ENCODE measurements around the gene C1orf105. TPM values are rescaled to one million over a fixed set of nuclear protein-coding genes. Genes with fewer than 3 reads are reported as not detected.

The C1orf105 gene
- total RNA-seq, 6 donors from 2014 or later = not detected

DNA sequence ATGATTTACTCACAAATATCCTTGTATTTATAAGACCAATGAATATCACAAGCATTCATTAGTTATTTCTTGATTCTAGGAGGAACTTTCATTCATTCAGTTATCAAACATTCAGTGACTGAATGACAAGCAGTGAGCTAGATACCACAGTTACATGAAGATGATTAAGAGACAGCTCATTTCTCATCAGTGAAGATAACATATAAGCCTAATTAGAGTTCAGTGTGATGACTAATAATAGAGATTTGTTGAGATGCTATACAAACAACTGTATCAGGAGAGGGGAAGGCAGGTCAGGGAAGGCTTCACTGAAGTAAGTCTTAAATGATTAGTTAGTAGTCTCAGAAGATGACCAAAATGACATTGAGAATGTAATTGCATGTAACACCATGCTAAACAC lies 14.6 kb upstream of the C1orf105 start:
- no peaks in the 10 kb centered on the region for H3K9me3 ChIP-seq
- H3K27me3 ChIP-seq = no peaks in the 10 kb centered on the region
- ATAC-seq (ENCODE audit: low FRiP score in 2 of 2) = no peak
- DNase-seq = no peak
- H3K4me3 ChIP-seq = no peak overlapping the region
- no peaks in the 10 kb centered on the region for H3K4me1 ChIP-seq
- no peaks in the 10 kb centered on the region for H3K36me3 ChIP-seq
- no peak overlapping the region for H3K27ac ChIP-seq
- TF ChIP-seq EP300 (IDR thresholded peaks at IDR 0.05) = no peak
- no peak for TF ChIP-seq POLR2A (IDR thresholded peaks at IDR 0.05)

GRCh38 chr1:172406968-172407367 lies 13.5 kb upstream of the C1orf105 start:
- TF ChIP-seq CTCF (IDR thresholded peaks at IDR 0.05) (no peak), POLR2A (IDR thresholded peaks at IDR 0.05) (no peak), POLR2AphosphoS5 (IDR thresholded peaks at IDR 0.05) (no peak), EP300 (IDR thresholded peaks at IDR 0.05) (no peak)
- 92% methylated on average over 1 of the region's 1 CpG for WGBS, 2 donors
- Histone ChIP-seq H3K9me3 (no peaks in the 10 kb centered on the region), H3K36me3 (no peaks in the 10 kb centered on the region), H3K27ac (no peak overlapping the region), H3K4me3 (no peak overlapping the region), H3K27me3 (no peaks in the 10 kb centered on the region), H3K4me1 (no peaks in the 10 kb centered on the region)
- ATAC-seq (ENCODE audit: low FRiP score in 2 of 2) (no peak), DNase-seq (no peak)

GRCh38 chr1:172408958-172409357 lies 11.5 kb upstream of the C1orf105 start:
- WGBS, 2 donors = 81 to 89% methylated on average over 1 of the region's 1 CpG
- TF ChIP-seq POLR2A (IDR thresholded peaks at IDR 0.05) = no peak
- Histone ChIP-seq H3K27ac (no peak overlapping the region), H3K27me3 (no peaks in the 10 kb centered on the region), H3K36me3 (no peaks in the 10 kb centered on the region), H3K4me3 (no peak overlapping the region), H3K9me3 (no peaks in the 10 kb centered on the region), H3K4me1 (no peaks in the 10 kb centered on the region)
- ATAC-seq (ENCODE audit: low FRiP score in 2 of 2) (peak in 1 of 2 donors; percentile 59), DNase-seq (no peak)

DNA sequence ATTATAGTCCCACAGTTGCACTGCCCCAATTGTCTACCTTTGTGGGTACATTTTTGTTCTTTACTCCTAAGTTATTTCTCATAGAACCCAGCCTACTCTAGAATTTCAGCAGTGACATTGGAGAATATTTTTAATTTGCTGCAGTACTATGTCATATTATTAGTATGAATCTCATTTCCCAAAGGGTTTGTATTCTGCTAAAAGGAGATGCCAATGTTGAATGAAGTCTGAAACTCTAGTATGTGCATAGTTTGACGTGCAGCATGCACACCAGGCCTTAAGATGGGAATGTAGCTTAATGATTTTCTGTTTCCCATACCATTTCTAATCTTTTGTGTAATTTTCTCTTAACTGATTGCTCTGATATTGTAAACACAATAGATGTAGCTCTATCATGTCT lies 10.5 kb upstream of the C1orf105 start:
- H3K4me3 ChIP-seq = no peak overlapping the region
- H3K36me3 ChIP-seq = no peaks in the 10 kb centered on the region
- TF ChIP-seq POLR2A (IDR thresholded peaks at IDR 0.05) (no peak), POLR2AphosphoS5 (IDR thresholded peaks at IDR 0.05) (no peak), CTCF (IDR thresholded peaks at IDR 0.05) (no peak), EP300 (IDR thresholded peaks at IDR 0.05) (no peak)
- H3K27ac ChIP-seq = no peak overlapping the region
- no peaks in the 10 kb centered on the region for H3K4me1 ChIP-seq
- ATAC-seq (ENCODE audit: low FRiP score in 2 of 2) = no peak
- no peaks in the 10 kb centered on the region for H3K9me3 ChIP-seq
- no peaks in the 10 kb centered on the region for H3K27me3 ChIP-seq
- DNase-seq = no peak
- WGBS, 2 donors = 85 to 94% methylated on average over 1 of the region's 1 CpG

DNA sequence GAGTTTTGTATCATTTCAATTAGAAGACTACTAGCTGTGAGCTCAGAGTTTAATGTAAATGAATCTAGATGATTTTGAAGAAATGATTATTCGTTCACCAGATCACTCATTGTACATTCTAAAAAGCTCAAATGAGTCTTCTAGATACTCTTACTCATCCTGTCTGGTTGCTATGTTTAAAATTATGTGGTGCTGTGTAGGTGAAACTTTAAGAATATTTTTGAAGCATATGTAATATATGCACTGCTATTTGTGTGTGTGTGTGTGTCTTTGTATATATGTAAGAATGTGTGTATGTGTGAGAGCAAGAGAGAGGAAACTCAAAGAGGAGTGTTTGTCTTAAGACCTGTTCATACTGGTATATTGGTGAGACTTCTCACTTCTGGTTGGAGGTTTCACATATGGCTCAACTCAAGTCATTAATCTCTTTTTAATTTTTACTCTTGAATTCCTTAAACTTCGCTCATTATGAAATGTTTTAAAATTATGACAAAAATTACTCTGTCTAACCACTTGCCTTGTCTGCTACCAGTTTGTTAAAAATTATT lies 8.6 kb upstream of the C1orf105 start:
- ATAC-seq (ENCODE audit: low FRiP score in 2 of 2) (no peak), DNase-seq (no peak)
- no peaks in the 10 kb centered on the region for H3K4me1 ChIP-seq
- TF ChIP-seq CTCF (IDR thresholded peaks at IDR 0.05) = no peak
- no peak for TF ChIP-seq POLR2A (IDR thresholded peaks at IDR 0.05)
- no peak for TF ChIP-seq EP300 (IDR thresholded peaks at IDR 0.05)
- no peak for TF ChIP-seq POLR2AphosphoS5 (IDR thresholded peaks at IDR 0.05)
- no peaks in the 10 kb centered on the region for H3K27me3 ChIP-seq
- WGBS, 2 donors = 91 to 96% methylated on average over 2 of the region's 2 CpGs
- no peak overlapping the region for H3K27ac ChIP-seq
- no peaks in the 10 kb centered on the region for H3K9me3 ChIP-seq
- no peaks in the 10 kb centered on the region for H3K36me3 ChIP-seq
- H3K4me3 ChIP-seq = no peak overlapping the region

DNA sequence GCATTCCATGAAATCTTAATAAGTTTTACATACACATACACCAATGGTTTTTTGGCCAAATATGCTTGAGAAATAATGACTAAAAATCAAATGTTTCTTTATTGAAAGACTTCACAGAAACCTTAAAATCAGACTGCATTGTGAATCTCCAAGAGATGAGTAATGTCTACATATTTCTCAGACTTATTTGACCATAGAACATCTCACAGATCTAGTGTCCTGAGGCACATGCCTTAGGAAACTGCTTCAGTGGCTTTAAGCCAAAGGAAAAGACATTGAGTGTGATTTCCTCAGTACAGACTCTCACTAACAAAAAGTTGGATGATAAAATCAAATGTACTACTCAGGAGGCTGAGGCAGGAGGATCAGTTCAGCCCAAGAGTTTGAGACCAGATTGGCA lies 6.2 kb upstream of the C1orf105 start:
- no peak for ATAC-seq (ENCODE audit: low FRiP score in 2 of 2)
- H3K4me1 ChIP-seq = no peaks in the 10 kb centered on the region
- no peaks in the 10 kb centered on the region for H3K27me3 ChIP-seq
- TF ChIP-seq POLR2A (IDR thresholded peaks at IDR 0.05) (no peak), POLR2AphosphoS5 (IDR thresholded peaks at IDR 0.05) (no peak), EP300 (IDR thresholded peaks at IDR 0.05) (no peak), CTCF (IDR thresholded peaks at IDR 0.05) (no peak)
- DNase-seq = no peak
- no peaks in the 10 kb centered on the region for H3K9me3 ChIP-seq
- H3K36me3 ChIP-seq = no peaks in the 10 kb centered on the region
- no peak overlapping the region for H3K27ac ChIP-seq
- no peak overlapping the region for H3K4me3 ChIP-seq

All from upper lobe of left lung (tissue), 6 donors.